AG09309 (cell line): Measurements from ENCODE around the gene RTF1.

Source experiments
- DNase-seq: peaks from one replicate; pipeline ENCODE4 v3.0.0-alpha.2; 2010; ENCODE audit warnings: low read depth
- H3K4me3 ChIP-seq: 2 replicates; pipeline ENCODE4 v1.5.1; 2011; ENCODE audit warnings: mild to moderate bottlenecking, low read depth, low read length, moderate library complexity; ENCODE audit not compliant: control insufficient read depth
- CTCF ChIP-seq: IDR thresholded peaks from 2 replicates; pipeline ENCODE4 v1.5.1; 2011; ENCODE audit warnings: mild to moderate bottlenecking, low read depth, low read length, inconsistent platforms; ENCODE audit not compliant: insufficient read depth, control insufficient read depth; ENCODE audit errors: missing control alignments

The RTF1 gene

DNA sequence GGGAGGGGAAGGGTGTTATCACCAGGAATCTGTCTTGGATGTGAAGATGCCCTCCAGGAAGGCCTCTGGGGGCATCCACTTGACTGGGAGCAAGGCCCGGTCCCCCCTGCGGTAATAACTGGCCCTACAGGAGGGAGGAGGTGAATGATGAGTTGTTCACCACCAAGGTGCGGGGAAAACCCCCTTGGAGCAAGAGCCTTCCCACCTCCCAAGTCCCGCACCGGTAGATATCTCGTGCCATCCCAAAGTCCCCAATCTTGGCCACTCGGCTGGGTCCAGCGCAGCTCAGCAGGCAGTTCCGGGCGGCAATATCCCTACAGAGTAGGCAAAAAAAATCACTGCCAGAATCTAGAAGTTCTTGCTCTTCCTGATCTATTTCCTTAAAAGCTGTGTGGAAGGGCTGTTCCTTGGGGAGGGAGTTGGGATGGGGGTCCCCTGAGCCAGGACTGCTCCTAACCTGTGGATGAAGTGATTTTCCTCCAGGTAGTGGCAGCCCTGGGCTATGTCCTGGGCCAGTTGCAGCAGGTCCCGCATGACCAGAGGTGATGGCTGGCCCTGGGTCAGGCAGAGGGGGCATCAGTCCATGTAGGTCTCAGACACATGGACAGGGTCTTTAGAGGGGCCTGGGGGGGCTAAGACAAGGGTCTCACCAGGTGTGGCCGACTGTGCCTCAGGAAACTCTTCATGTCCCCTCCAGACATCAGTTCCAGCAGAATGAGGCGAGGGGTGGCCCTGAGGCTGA is 88.0 kb downstream of the RTF1 start:
- no peak for DNase-seq
- no peak overlapping the region for H3K4me3 ChIP-seq
- TF ChIP-seq CTCF: no peak

DNA sequence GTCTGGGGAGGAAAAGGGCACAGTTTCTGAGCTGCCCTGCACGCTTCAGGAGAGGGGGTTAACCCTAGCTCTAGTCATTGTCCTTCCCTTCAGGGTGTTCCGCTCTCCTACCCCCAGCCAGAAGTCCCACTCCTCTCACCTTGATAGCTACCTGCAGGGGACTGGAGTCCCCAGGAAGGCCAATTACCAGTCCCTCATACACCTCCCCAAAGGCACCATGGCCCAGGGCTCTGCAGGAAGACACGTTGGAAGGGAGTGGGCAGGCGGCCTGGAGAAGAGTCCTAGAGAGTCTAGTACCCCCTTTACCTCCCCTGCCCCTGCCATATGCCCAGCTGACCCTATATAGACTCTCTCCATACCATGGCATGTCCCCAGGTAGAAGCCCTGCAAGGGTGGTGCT is 88.9 kb downstream of the RTF1 start:
- TF ChIP-seq CTCF: no peak
- DNase-seq: no peak

DNA sequence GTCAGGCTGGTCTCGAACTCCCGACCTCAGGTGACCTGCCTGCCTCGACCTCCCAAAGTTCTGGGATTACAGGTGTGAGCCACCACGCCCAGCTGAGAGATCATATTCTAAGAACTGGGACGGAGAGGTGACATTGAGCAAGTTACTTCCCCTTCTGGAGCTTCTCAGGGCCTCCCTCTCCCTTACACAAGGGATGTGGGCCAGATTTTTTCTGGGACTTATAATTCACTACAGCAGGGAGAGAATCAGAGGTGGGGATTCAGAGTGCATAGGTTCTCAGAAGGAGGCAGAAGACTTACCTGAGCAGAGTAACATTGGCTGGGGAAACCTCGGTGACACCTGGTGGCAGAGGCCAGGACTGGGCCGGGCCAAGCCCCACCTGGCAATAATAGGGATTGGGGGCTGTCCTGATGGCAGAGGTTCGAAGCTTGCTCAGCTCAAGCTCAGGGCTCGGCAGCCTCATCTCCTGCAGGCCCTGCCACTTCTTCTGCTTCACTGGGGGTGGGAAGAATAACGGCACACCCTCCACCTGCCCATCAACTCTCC is 90.0 kb downstream of the RTF1 start:
- DNase-seq: no peak
- no peak for TF ChIP-seq CTCF

More for the DNA sequence above, 88.9 kb downstream of the RTF1 start:
- H3K4me3 ChIP-seq: no peak overlapping the region

DNA sequence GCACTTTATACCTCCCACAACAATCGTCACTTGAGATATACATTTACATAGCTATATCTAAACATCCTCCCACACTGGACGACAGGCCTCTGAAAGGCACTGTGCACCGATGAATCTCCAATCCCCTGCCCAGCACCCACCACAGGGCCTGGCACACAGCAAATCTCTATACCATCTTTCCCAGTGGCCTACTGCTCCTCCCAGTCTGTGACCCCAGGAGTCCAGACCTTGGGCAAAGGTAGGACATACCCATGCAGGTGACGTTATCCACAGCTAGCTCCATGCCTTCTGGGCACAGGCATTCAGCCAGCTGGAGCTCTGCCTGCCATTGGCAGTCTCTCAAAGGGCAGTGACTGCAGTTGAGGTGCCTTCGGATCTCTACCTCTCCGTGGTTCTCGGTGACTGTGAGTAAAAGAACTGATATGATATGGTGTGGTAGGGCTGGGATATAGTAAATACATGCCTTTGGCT is 91.0 kb downstream of the RTF1 start:
- no peak for TF ChIP-seq CTCF
- DNase-seq: no peak
- H3K4me3 ChIP-seq: no peak overlapping the region

More for the DNA sequence above, 90.0 kb downstream of the RTF1 start:
- H3K4me3 ChIP-seq: no peak overlapping the region

- TF ChIP-seq CTCF: no peak
- DNase-seq: no peak
- no peak overlapping the region for H3K4me3 ChIP-seq
Observed at GRCh38 chr15:41510728-41511127, 93.8 kb downstream of the RTF1 start.

GRCh38 chr15:41511331-41511898 is 94.5 kb downstream of the RTF1 start:
- H3K4me3 ChIP-seq: no peak overlapping the region
- DNase-seq: no peak
- TF ChIP-seq CTCF: no peak
